NOMO-1 (cell line): Measurements from ENCODE around the gene SLC34A2.
"Not testable (repeated sequence)": the region's sequence is repeated elsewhere in the genome, so short reads cannot be mapped to it uniquely, and the experiment has no call there.

Experiments used
- DNase-seq, 2 experiments: peaks; one replicate each; lab custom pipeline; 2025; ENCODE audit not compliant: unreplicated experiment in 2 of 2; lab: John Stamatoyannopoulos, UW

SLC34A2 gene

GRCh38 chr4:25661441-25661840 lies 5.8 kb downstream of the SLC34A2 start:
- DNase-seq = not testable (repeated sequence)

DNA sequence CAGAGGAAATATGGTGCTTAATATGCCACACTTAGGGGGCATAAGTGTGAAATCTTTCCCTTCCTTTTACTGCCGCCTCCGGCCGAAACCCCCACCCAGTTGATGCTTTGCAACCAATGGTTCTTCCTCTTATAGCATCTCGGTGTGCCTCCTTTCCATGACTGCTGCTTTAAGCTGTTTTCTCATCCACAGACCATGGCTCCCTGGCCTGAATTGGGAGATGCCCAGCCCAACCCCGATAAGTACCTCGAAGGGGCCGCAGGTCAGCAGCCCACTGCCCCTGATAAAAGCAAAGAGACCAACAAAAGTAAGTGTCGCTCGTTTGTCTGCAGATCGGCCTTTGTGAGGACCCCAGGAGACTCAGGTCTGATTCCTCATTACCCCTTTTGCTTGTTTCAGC lies 6.7 kb downstream of the SLC34A2 start:
- DNase-seq = no peak

- DNase-seq = no peak
Measured at GRCh38 chr4:25663781-25664180, 8.1 kb downstream of the SLC34A2 start.

GRCh38 chr4:25666031-25666630 lies 10.5 kb downstream of the SLC34A2 start:
- no peak for DNase-seq

DNA sequence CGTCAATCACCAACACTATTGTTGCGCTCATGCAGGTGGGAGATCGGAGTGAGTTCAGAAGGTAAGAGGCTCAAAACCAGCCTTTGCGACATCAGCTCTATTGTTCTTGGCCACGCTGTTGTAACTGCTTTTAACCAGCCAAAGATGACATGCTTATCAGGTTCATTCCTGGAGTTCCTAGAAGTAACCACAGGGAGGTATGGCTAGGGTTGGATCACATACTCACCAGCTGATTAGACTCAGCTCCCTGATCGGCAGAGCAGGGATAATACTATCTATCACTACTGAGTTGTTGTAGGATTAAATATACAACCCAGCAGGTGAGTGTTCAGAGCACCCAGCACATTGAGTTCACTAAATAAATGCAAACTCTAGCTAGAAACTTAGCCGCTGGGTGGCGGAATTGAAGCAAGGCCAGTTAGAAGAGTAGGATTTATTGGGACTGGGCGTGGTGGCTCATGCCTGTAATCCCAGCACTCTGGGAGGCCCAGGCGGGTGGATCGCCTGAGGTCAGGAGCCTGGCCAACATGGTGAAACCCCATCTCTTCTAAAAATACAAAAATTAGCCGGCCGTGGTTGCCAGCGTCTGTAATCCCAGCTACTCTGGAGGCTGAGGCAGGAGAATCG lies 12.4 kb downstream of the SLC34A2 start:
- DNase-seq = no peak

DNA sequence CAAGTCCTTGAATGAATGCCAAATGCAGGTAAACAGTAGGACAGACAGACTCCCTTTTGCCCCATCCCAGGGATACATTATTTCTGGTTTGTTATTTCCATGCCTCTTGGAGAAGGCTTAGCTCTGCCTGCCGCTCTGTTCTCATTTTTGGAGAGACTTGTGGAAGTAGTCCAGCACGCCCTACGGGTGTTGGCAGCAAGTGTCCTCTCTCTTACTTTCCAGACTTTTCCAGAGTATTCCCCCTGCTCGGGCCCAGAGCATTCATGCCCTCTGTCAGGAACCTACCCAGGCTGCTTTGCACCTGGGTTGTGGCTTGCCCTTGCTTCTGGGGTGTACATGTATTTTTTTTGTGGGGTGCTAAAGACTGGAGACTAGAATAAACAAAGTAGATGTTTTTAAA lies 15.3 kb downstream of the SLC34A2 start:
- no peak for DNase-seq

DNA sequence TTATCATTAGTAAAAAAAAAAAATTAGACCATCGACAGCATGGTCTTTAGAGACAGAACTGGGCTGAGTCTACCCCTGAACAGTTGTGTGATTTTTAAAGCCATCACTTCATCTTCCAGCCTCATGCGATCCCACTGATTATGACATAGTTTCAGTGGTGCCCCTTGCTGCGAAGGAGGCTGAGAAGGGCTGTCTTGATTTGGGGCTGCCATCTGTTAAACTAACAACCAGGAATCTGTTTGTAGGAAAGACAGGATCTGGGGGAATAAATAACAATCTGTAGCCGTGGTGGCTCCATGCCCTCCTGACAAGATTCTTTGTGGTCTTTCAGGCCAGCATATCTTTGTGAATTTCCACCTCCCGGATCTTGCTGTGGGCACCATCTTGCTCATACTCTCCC lies 17.1 kb downstream of the SLC34A2 start:
- DNase-seq = no peak

DNA sequence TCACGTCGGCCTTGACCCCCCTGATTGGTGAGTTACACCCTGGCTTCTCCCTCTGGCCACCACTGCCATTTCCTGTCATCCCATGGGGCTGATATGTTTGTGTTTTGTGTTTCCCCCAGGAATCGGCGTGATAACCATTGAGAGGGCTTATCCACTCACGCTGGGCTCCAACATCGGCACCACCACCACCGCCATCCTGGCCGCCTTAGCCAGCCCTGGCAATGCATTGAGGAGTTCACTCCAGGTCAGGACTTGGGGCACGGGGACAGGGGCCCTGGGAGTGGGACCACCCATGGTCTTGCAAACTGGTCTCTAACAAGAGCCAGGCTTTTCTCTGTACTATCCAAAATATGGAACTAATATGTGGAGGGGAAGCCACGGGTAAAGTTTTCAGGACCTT lies 18.7 kb downstream of the SLC34A2 start:
- DNase-seq = no peak

DNA sequence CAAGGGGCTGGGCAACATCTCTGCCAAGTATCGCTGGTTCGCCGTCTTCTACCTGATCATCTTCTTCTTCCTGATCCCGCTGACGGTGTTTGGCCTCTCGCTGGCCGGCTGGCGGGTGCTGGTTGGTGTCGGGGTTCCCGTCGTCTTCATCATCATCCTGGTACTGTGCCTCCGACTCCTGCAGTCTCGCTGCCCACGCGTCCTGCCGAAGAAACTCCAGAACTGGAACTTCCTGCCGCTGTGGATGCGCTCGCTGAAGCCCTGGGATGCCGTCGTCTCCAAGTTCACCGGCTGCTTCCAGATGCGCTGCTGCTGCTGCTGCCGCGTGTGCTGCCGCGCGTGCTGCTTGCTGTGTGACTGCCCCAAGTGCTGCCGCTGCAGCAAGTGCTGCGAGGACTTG lies 20.6 kb downstream of the SLC34A2 start:
- no peak for DNase-seq

- no peak for DNase-seq
Measured at GRCh38 chr4:25677157-25677556, 21.5 kb downstream of the SLC34A2 start.

GRCh38 chr4:25677943-25678342 lies 22.3 kb downstream of the SLC34A2 start:
- no peak for DNase-seq

GRCh38 chr4:25687773-25688172 lies 32.1 kb downstream of the SLC34A2 start:
- no peak for DNase-seq

DNA sequence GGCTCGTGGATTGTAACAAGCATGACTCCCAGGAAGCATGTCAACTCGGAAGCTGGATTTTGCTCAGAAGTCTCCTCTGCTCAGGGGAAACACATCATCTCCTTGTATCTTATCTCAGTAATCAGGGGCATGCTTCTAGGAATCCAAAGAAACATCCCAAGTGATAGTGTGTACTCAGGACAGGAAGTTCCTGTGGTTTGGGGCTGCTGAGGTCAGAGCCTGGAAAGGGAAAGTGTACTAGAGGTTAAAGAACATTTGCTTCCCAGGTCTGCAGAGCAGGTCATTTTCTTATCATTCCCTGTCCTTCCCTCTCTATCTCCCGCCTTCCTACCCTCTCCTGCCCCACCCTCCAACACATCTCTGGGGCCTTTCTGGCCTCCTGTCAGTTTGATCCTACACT lies 38.8 kb downstream of the SLC34A2 start:
- no peak for DNase-seq

DNA sequence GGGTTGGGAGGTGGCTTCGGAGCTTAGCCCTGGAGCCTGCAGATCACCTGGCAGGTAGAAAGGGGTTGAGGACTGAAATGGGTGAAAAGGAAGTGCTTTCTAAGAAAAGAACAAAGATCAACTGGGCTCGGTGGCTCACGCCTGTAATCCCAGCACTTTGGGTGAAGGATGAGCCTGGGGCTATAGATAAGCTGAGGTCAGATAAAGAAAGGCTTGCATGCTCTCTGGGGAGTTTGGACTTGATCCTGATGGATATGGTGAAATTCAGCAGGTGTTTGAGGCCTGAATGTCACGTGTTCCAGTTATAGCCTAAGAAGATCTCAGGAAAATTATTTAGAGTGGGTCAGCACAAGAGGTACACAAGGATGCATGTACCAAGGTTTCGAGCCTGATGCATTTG lies 40.8 kb downstream of the SLC34A2 start:
- no peak for DNase-seq

DNA sequence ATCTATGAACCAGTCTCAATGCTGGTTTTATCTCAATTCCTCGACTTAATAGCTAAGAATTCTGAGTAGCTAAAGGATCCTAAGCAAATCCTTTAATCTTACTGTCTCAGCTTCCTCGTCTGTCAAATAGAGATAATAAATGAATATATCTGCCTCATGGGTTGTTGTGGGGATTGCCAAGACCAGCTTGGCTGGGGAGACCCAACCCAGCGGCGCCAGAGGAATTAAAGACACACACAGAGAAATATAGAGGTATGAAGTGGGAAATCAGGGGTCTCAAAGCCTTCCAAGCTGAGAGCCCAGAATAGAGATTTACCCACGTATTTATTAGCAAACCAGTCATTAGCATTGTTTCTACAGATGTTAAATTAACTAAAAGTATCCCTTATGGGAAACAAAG lies 41.9 kb downstream of the SLC34A2 start:
- DNase-seq = no peak

- no peak for DNase-seq
Measured at GRCh38 chr4:25700661-25701060, 45.0 kb downstream of the SLC34A2 start.

GRCh38 chr4:25702848-25703247 lies 47.2 kb downstream of the SLC34A2 start:
- no peak for DNase-seq

DNA sequence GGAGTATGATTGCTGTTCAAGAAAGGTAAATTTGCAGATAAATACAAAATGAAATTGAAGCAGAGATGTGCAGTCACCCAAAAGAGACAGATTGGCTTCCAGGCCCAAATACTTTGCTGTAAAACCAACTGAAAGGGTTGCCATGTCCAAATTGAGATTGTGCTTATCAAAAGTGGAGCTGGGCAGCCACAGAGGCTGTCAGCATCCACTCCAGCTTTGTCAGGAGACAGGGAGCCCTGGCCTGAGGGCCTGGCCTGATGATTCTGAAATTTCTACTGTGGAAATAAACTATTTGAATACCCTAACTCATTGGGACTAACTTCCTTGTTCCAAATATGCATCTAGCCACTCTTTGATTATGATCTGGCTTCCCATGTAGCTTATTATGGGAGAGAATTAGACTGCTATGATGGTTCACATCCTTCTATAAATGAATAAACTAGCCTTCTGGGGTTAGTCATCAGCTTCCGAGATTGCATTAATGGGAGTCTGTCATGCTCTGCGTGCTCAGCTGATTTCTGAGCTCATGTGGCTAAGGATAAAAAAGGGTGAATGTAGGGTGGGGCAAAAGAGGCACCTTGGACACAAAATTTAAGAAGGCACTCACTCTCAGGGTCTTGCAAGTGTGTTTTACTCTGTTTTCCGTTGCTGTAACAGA lies 48.2 kb downstream of the SLC34A2 start:
- no peak for DNase-seq

GRCh38 chr4:25704516-25704915 lies 48.9 kb downstream of the SLC34A2 start:
- DNase-seq = no peak

- DNase-seq = no peak
Measured at GRCh38 chr4:25710637-25711036, 55.0 kb downstream of the SLC34A2 start.

DNA sequence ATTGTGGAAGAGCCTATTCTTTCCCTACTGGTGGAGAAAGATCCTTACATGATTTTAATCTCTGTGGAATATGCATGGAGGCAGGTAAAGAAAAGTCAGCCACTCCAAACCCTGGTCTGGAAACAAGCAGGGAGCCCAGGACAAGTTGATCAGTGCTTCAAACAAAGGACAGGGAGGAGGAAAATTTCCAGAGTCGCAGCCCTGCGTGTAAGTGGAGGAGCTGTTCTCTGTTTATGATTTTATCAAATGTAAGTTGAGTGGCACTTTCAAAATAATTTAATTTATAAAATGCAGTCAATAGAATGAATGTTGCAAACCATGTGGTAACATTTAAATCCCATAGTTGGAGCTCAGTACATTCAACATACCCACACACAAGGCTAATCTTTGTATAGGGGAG lies 57.0 kb downstream of the SLC34A2 start:
- DNase-seq = no peak

DNA sequence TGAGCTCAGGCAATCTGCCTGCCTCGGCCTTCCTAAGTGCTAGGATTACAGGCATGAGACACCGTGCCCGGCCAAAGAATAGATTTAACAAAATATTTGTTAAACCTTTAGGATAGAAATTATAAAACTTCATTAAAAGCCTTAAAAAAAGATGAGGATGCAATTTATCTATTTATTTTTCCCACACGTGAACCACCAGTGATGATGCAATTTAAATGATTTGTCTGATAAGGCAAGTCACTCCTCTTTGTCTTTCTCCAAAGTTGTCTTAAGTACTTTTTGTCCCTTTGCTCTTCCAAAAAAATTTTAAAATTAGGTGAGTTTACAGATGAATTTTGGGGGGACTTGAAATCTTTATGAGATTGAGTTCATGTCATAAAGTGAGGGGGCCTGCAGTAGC lies 58.2 kb downstream of the SLC34A2 start:
- no peak for DNase-seq
